GM10847 (cell line): ENCODE data around the gene INPPL1.

Experiments used
- POLR2A ChIP-seq: IDR thresholded peaks from 2 replicates; pipeline ENCODE4 v1.6.1; 2011; ENCODE audit not compliant: insufficient read length; ENCODE audit errors: extremely low read depth

INPPL1 gene

DNA sequence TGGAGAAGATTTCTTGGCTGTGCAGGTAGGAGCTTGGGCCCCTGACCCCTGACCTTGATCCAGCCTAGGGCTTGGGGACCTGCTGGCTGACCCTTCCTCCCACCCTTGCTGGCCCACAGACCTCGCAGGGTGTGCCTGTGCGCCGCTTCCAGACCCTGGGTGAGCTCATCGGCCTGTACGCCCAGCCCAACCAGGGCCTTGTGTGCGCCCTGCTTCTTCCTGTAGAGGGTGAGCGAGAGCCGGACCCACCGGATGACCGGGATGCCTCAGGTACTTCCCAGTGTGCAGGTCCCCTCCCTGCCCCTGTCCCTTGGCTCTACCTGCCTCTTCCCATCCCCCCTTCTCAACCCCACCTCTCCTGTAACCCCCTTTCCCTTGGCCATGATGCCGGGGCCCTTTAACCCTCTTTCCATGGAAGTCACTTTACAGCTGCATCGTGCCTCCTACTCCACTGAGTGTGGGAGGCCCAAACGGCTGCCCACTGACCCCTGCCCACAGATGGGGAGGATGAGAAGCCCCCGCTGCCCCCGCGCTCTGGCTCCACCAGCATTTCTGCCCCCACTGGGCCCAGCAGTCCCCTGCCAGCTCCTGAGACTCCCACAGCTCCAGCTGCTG is 3.8 kb downstream of the INPPL1 start:
- no peak for TF ChIP-seq POLR2A

DNA sequence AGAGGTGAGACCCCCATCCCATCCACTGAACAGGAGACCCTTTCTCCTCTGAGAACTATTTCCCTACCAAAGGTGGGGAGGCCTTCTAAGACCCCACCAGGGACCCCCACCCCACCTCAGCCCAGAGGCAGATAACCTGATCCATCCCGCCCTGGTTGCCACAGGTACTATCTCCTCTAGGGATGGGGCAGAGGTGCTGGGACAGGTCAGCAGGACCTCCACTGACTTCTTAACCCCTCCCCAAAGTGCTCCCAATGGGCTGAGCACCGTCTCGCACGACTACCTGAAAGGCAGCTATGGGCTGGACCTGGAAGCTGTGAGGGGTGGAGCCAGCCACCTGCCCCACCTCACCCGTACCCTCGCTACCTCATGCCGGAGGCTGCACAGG is 4.3 kb downstream of the INPPL1 start:
- no peak for TF ChIP-seq POLR2A

DNA sequence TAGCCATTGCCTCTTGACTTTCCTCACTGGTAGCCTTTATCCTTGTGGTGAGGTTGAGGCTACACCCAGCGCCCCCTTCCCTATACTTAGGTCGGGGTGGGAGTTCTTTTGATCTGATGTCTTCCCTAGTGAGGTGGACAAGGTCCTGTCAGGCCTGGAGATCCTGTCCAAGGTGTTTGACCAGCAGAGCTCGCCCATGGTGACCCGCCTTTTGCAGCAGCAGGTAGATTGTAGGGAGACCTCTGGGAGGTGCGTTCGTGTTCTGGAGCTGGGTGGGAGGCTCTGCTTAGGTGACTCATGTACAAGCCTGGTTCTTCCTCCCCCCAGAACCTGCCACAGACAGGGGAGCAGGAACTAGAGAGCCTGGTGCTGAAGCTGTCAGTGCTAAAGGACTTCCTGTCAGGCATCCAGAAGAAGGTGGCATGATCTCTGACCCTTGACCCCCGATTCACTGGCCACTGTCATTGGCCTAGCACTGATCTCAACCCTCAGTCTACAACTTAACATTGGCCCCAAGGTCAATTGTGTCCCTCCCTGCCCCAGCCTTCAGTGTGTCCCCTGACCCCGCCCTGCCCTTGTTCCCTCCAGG is 4.9 kb downstream of the INPPL1 start:
- no peak for TF ChIP-seq POLR2A

DNA sequence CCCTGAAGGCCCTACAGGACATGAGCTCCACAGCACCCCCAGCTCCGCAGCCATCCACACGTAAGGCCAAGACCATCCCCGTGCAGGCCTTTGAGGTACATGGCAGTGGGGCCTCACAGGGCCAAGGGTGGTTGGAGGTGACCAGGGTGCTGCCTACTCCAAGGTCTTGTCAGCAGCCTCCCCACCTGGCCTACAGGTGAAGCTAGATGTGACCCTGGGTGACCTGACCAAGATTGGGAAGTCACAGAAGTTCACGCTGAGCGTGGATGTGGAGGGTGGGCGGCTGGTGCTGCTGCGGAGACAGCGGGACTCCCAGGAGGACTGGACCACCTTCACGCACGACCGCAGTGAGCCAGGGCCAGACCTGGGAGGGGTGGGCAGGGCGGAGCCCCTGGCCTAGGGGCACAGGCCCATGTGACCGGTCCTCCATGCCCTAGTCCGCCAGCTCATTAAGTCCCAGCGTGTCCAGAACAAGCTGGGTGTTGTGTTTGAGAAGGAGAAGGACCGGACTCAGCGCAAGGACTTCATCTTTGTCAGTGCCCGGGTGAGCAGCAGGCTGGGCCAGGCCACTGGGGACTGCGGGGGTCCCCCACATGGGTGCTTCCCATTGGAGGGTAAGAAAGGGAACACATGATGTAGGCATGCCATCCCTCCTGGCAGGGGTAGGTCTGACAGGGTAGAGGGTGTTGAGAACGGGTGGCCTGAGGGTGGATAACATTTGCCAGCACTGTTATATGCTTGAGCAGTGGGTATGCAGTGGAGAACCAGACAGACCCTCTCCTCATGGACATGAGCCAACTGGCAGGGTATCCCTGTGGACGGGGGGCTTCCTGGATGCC is 5.6 kb downstream of the INPPL1 start:
- no peak for TF ChIP-seq POLR2A

DNA sequence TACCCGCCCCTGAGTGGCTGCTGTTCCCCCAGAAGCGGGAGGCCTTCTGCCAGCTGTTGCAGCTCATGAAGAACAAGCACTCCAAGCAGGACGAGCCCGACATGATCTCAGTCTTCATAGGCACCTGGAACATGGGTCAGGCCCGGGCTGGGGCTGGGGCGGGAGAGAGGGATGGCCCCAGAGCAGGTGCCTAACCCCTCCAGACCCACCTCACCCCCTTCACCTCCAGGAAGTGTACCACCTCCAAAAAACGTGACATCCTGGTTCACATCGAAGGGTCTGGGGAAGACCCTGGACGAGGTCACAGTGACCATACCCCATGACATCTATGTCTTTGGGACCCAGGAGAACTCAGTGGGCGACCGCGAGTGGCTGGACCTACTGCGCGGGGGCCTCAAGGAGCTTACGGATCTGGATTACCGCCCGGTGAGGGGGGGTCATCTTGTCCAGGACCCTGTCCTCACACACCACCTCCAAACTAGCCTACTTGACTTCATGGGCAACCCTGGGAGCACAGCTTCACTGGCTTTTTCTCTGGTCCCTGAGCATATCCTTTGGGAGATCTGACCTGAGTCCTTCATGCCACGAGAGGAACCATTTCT is 6.3 kb downstream of the INPPL1 start:
- no peak for TF ChIP-seq POLR2A

DNA sequence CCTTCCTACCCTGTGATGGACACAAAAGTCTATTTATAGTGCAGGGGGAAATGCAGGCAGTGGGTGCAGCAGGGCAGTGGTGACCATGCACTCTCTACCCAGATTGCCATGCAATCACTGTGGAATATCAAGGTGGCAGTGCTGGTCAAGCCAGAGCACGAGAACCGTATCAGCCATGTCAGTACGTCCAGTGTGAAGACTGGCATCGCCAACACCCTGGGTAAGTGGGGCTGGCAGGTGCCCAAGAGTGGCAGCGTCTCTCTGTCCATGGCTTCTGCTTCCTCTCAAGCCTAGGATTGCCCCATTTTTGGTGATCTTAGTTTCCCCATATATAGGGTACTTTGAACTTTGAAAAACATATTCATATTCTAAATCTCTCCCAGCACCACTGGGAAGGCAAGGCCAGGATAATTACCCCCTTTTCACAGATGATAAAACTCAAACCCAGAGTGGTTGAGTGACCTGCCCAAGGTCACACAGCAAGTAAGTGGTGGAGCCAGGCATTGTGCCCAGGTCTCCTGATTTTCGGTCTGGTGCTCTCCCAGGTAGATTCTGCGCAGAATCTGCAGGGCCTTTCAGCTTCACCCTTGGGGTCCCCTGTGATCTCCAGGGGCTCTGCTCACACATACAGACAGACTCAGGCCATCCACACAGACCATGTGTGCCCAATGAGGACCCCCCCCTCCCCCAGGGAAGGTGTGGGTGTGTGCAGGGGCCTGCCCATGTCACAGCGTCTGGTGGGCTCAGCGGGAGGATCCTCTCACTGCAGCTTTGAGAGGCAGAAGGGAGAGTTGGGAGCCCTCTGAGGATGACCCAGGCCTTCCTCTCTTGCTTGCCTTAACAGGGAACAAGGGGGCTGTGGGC is 7.1 kb downstream of the INPPL1 start:
- no peak for TF ChIP-seq POLR2A

DNA sequence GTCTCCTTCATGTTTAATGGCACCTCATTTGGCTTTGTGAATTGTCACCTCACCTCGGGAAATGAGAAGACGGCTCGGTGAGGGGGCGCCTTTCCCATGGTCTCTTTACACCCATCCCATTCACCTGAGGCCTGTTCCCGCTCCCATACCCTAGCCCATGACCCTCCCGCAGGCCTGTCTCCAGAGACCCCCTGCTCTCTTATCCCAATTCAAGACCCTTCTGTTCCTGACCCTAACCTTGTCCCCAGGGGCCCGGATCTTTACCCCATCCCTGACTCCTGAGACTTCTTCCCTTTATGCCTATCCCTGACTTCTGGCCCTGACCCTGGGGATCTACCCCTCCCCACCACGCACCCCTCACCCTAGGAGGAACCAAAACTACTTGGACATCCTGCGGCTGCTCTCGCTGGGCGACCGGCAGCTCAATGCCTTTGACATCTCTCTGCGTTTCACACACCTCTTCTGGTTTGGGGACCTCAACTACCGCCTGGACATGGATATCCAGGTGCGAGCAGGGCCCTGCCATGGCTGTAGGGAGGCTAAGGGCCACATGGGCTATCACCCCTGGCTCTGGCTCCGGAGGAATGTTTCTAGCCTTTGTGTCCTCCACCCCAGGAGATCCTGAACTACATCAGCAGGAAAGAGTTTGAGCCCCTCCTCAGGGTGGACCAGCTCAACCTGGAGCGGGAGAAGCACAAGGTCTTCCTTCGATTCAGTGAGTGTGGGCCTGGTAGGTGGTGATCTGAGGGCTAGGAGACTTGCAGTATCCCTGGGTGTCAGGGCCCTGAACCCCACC is 7.9 kb downstream of the INPPL1 start:
- TF ChIP-seq POLR2A: no peak

DNA sequence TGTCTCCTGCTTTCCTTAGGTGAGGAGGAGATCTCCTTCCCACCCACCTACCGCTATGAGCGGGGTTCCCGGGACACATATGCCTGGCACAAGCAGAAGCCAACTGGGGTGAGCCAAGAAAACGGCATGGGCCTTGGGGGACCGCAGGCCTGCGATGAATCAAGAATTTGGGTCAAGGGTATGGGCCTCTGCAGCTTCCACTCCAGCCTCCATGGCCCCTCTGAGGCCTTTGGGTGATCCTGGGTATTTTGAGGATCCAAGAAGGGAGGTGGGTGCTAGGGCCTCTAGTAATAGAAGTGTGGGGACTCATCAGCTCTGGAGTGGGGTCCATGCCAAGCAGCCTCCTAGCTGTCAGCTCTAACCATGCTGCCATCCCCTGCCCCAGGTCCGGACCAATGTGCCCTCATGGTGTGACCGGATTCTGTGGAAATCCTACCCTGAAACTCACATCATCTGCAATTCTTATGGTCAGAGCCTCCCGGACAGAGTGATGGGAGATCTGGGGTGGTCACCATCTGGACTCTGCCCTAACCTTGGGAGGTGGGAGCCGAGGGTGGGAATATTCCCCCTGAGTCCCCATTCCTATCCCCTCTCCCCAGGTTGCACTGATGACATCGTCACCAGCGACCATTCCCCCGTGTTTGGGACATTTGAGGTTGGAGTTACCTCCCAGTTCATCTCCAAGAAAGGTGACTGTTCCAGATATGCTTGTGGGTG is 8.6 kb downstream of the INPPL1 start:
- no peak for TF ChIP-seq POLR2A

DNA sequence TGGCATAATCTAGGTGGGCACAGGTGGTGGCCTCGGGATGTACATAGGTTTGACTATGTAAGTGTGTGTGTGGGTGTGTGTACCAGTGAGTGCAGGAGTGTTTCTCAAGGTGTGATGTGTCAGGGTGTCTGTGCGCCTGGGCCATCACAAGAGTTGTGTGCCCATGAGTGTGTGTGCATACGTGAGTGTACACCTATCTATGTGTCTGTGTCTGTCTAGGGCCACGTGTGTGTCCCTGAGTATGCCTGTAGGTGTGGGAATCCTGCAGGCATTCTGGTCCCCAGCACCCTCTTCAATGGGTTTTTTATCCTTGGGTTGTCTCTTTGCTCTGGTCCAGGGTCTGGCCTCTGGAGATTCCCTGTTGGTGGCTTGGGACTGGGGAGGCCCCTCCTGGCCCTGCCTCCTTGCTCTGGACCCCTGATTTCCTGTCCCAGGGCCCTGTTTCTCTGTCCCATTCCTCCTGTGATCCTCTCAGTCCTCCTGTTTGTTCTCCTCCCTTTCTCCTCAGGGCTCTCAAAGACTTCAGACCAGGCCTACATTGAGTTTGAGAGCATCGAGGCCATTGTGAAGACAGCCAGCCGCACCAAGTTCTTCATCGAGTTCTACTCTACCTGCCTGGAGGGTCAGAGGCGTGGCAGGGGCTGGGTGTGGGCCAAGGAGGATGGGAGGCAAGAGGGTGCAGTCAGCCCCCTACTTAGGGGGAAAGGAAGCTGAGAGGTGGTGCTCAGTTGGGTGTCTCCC is 9.4 kb downstream of the INPPL1 start:
- no peak for TF ChIP-seq POLR2A

DNA sequence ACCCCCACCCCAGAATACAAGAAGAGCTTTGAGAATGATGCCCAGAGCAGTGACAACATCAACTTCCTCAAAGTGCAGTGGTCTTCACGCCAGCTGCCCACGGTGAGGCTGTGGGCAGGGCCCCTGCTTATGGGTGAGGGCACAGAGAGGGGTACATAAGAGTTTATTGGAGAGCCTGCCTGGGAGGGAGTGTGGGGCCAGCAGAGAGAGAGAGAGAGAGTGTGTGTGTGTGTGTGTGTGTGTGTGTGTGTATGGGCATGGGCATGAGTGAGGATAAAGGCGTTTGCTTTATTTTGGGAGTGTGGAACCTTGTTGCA is 9.9 kb downstream of the INPPL1 start:
- no peak for TF ChIP-seq POLR2A

DNA sequence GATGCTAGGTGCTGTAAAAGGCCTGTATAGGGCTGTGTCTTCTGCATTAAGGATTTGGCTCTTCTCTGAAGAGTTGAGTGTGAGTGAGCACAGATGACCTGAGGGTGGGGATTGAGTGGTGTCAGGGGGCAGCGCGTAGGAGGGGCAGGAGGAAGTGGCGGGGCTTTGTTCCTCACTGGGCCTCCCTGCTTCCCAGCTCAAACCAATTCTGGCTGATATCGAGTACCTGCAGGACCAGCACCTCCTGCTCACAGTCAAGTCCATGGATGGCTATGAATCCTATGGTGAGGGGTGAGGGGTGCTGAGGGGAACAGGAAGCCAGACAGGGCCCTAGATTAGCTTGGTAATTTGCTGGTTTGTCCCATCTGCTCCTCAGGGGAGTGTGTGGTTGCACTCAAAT is 10.4 kb downstream of the INPPL1 start:
- no peak for TF ChIP-seq POLR2A

DNA sequence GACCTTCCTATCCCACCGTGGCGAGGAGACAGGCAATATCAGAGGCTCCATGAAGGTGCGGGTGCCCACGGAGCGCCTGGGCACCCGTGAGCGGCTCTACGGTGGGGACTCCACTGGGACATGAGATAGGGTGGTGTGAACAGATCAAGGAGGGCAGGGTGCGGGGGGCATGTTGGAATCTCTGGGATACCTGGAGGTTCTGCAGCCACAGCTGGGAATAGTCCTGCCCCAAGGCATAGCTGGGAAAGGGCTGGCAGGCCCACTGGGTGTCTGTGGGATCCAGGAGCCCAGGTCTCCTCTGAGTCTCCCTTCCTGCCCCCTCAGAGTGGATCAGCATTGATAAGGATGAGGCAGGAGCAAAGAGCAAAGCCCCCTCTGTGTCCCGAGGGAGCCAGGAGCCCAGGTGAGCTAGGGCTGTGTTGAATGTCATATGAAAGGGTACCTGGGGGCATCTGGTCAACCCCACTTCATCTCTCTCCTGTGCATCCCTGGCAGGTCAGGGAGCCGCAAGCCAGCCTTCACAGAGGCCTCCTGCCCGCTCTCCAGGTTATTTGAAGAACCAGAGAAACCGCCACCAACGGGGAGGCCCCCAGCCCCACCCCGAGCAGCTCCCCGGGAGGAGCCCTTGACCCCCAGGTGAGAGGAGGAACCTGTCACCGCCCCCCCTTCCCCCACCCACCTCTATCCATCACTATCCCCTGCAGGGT is 10.9 kb downstream of the INPPL1 start:
- TF ChIP-seq POLR2A: no peak
